Neutrophil (primary cell): ENCODE measurements around the gene FABP3.

ENCODE experiments used
- H3K27ac ChIP-seq: fragments of 200-600 bp; sonication (generic); 2 replicates; pipeline ENCODE4 v1.5.1; 2016; ENCODE audit warnings: mild to moderate bottlenecking, moderate library complexity
- H3K27me3 ChIP-seq: fragments of 200-600 bp; sonication (generic); 2 replicates; pipeline ENCODE4 v1.6.0; 2016; ENCODE audit warnings: mild to moderate bottlenecking
- H3K36me3 ChIP-seq: fragments of 200-600 bp; sonication (generic); 2 replicates; pipeline ENCODE4 v1.5.1; 2017
- H3K4me1 ChIP-seq, 2 experiments: fragments of 200-600 bp in 1 of 2; sonication (generic) in 1 of 2; 1 replicate in 1 of 2; 2 replicates in 1 of 2; pipeline versions ENCODE4 v1.5.1 to v1.6.1; 2013 to 2016; ENCODE audit warnings: low read depth in 1 of 2, low read length in 1 of 2, mild to moderate bottlenecking in 1 of 2, moderate library complexity in 1 of 2; ENCODE audit not compliant: control insufficient read depth in 1 of 2, insufficient read depth in 1 of 2
- H3K4me3 ChIP-seq, 2 experiments: fragments of 200-600 bp in 1 of 2; sonication (generic) in 1 of 2; 1 replicate in 1 of 2; 2 replicates in 1 of 2; pipeline ENCODE4 v1.5.1; 2013 to 2016; ENCODE audit warnings: low read depth in 1 of 2, low read length in 1 of 2, mild to moderate bottlenecking in 1 of 2, moderate library complexity in 1 of 2
- H3K9me3 ChIP-seq: fragments of 200-600 bp; sonication (generic); 2 replicates; pipeline ENCODE4 v1.5.1; 2016
- TF ChIP-seq, protein P1 (sequence below): fragments of 200-600 bp; sonication (generic); IDR thresholded peaks from 2 replicates; pipeline ENCODE4 v1.5.1; 2016; ENCODE audit warnings: antibody characterized with exemption

Gene FABP3

GRCh38 chr1:31362032-31362431 is 10.8 kb downstream of the FABP3 start:
- Histone ChIP-seq H3K27me3 (no peaks in the 10 kb centered on the region), H3K4me1 (no peaks in the 10 kb centered on the region), H3K27ac (no peak overlapping the region), H3K36me3 (peaks cover 82% of the 10 kb centered on the region), H3K9me3 (no peaks in the 10 kb centered on the region), H3K4me3 (no peak overlapping the region)
- TF ChIP-seq, protein P1, sequence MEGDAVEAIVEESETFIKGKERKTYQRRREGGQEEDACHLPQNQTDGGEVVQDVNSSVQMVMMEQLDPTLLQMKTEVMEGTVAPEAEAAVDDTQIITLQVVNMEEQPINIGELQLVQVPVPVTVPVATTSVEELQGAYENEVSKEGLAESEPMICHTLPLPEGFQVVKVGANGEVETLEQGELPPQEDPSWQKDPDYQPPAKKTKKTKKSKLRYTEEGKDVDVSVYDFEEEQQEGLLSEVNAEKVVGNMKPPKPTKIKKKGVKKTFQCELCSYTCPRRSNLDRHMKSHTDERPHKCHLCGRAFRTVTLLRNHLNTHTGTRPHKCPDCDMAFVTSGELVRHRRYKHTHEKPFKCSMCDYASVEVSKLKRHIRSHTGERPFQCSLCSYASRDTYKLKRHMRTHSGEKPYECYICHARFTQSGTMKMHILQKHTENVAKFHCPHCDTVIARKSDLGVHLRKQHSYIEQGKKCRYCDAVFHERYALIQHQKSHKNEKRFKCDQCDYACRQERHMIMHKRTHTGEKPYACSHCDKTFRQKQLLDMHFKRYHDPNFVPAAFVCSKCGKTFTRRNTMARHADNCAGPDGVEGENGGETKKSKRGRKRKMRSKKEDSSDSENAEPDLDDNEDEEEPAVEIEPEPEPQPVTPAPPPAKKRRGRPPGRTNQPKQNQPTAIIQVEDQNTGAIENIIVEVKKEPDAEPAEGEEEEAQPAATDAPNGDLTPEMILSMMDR, result no peak

- H3K9me3 ChIP-seq, result no peaks in the 10 kb centered on the region
- no peak overlapping the region for H3K4me3 ChIP-seq
- peaks cover 80% of the 10 kb centered on the region for H3K36me3 ChIP-seq
- no peaks in the 10 kb centered on the region for H3K27me3 ChIP-seq
- TF ChIP-seq, protein P1, result no peak
- no peaks in the 10 kb centered on the region for H3K4me1 ChIP-seq
- no peak overlapping the region for H3K27ac ChIP-seq
These were observed 11.3 kb downstream of the FABP3 start for GRCh38 chr1:31361607-31362006.

- Histone ChIP-seq H3K27me3 (no peaks in the 10 kb centered on the region), H3K27ac (no peak overlapping the region), H3K4me1 (no peaks in the 10 kb centered on the region), H3K9me3 (no peaks in the 10 kb centered on the region), H3K36me3 (peaks cover 67% of the 10 kb centered on the region), H3K4me3 (no peak overlapping the region)
- TF ChIP-seq, protein P1, result no peak
These were observed 16.4 kb downstream of the FABP3 start for GRCh38 chr1:31356427-31356826.

DNA sequence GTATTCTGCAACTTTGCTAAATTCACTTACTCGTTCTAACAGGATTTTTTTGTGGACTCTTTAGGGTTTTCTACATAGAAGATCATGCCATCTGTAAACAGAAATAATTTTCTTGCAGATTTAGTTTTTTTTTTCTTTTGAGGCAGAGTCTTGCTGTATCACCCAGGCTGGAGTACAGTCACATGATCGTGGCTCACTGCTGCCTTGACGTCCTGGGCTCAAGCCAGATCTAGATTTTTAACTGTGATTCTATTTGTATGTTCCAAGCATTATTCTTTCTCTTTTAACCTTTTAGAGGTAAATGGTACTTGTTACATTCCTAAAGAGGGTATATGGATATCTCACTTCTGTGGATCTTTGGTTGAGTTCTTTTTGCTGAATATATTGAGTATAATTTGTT is 18.6 kb downstream of the FABP3 start:
- no peak overlapping the region for H3K27ac ChIP-seq
- peaks cover 73% of the 10 kb centered on the region for H3K36me3 ChIP-seq

GRCh38 chr1:31348449-31348848 is 24.4 kb downstream of the FABP3 start:
- TF ChIP-seq, protein P1, result no peak
- Histone ChIP-seq H3K4me3 (no peak overlapping the region), H3K4me1 (no peaks in the 10 kb centered on the region), H3K36me3 (peaks cover 79% of the 10 kb centered on the region), H3K27ac (no peak overlapping the region), H3K27me3 (no peaks in the 10 kb centered on the region), H3K9me3 (no peaks in the 10 kb centered on the region)

More for the DNA sequence above, 18.6 kb downstream of the FABP3 start:
- TF ChIP-seq, protein P1, result no peak
- Histone ChIP-seq H3K4me3 (no peak overlapping the region), H3K4me1 (no peaks in the 10 kb centered on the region), H3K9me3 (no peaks in the 10 kb centered on the region), H3K27me3 (no peaks in the 10 kb centered on the region)

- no peaks in the 10 kb centered on the region for H3K4me1 ChIP-seq
- H3K36me3 ChIP-seq, result peaks cover 80% of the 10 kb centered on the region
- no peak overlapping the region for H3K27ac ChIP-seq
- no peaks in the 10 kb centered on the region for H3K27me3 ChIP-seq
- H3K9me3 ChIP-seq, result no peaks in the 10 kb centered on the region
- TF ChIP-seq, protein P1, result no peak
- no peak overlapping the region for H3K4me3 ChIP-seq
These were observed 26.1 kb downstream of the FABP3 start for GRCh38 chr1:31346785-31347184.
